ENCODE measurements around the gene SLC25A2. TPM values are rescaled to one million over a fixed set of nuclear protein-coding genes. Genes with fewer than 3 reads are reported as not detected.

SLC25A2 gene
- polyA plus RNA-seq, 1 donor from 2014 or later = not detected

- Histone ChIP-seq H3K4me2 (ENCODE audit: low read length) (no peak within 1 kb of the TSS), H3K9me2 (ENCODE audit: insufficient read depth, low read length) (no peaks in the 10 kb centered on the region), H3K9ac (ENCODE audit: low read length) (no peak within 1 kb of the TSS), H3K27me3 (ENCODE audit: insufficient read depth, low read depth, low read length) (no peaks in the 10 kb centered on the region), H4K20me1 (ENCODE audit: insufficient read depth) (no peaks in the 10 kb centered on the region), H3K27ac (ENCODE audit: low read length) (no peak within 1 kb of the TSS), H3K4me3 (ENCODE audit: low read length) (no peak within 1 kb of the TSS), H3K9me3 (ENCODE audit: low read length) (peaks cover 7% of the 10 kb centered on the region), H3K79me2 (replicated peaks; ENCODE audit: insufficient read depth, low read length) (no peaks in the 10 kb centered on the region), H3F3A (ENCODE audit: insufficient read depth, low read length, poor library complexity, severe bottlenecking) (no peaks in the 10 kb centered on the region), H3K36me3 (ENCODE audit: insufficient read depth, low read length) (no peaks in the 10 kb centered on the region), H2AFZ (ENCODE audit: low read depth, low read length) (no peak within 1 kb of the TSS)
- TF ChIP-seq POLR2AphosphoS5 (IDR thresholded peaks at IDR 0.05) = no peak
- TF ChIP-seq SMC3 (conservative IDR thresholded peaks at IDR 0.05; ENCODE audit: poor library complexity) = no peak
- no peak for TF ChIP-seq EP300 (conservative IDR thresholded peaks at IDR 0.05; ENCODE audit: poor library complexity, severe bottlenecking)
- no peak for TF ChIP-seq EZH2 (IDR thresholded peaks at IDR 0.05; ENCODE audit: borderline replicate concordance, insufficient read depth, low read length, poor library complexity, severe bottlenecking)
- TF ChIP-seq REST (IDR thresholded peaks at IDR 0.05; ENCODE audit: borderline replicate concordance) = no peak
- no peak for TF ChIP-seq MXI1 (conservative IDR thresholded peaks at IDR 0.05; ENCODE audit: poor library complexity, severe bottlenecking)
- no peak for TF ChIP-seq CTCF (IDR thresholded peaks at IDR 0.05; ENCODE audit: poor library complexity, severe bottlenecking)
- TF ChIP-seq RAD21 (conservative IDR thresholded peaks at IDR 0.05) = no peak
- no peak for TF ChIP-seq TAF1 (IDR thresholded peaks at IDR 0.05; ENCODE audit: low read depth)
These were observed 26.6 kb upstream of the SLC25A2 start, which contains the start of gene PCDHGA1 for GRCh38 chr5:141330299-141331080. PCDHGA1 (plus strand) TSS chr5:141330514.

DNA sequence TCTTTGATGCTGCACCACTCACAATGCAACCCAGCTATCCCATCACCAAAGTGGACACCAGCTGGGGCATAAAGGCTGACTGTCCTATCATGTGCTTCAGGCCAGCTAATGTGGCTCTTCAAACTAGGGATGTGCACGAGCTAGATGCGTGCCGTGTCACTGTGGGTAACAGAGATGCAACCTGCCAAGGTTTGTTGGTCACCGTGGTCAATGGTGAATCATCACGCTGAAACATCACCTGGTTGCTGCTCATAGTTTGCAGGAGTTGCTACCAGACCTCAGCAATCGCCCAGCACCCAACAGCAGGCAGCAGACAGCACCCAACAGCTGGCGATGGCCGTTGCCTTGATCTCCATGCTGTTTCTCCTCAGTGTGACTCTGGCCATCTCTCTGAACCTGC, 24.4 kb upstream of the SLC25A2 start:
- no peaks in the 10 kb centered on the region for H3K79me2 ChIP-seq (replicated peaks; ENCODE audit: insufficient read depth, low read length)
- no peaks in the 10 kb centered on the region for H3K9me2 ChIP-seq (ENCODE audit: insufficient read depth, low read length)
- no peaks in the 10 kb centered on the region for H3K27me3 ChIP-seq (ENCODE audit: insufficient read depth, low read depth, low read length)
- TF ChIP-seq EZH2 (IDR thresholded peaks at IDR 0.05; ENCODE audit: borderline replicate concordance, insufficient read depth, low read length, poor library complexity, severe bottlenecking) = no peak
- no peak for TF ChIP-seq POLR2AphosphoS5 (IDR thresholded peaks at IDR 0.05)
- TF ChIP-seq CTCF (IDR thresholded peaks at IDR 0.05; ENCODE audit: poor library complexity, severe bottlenecking) = no peak
- TF ChIP-seq REST (IDR thresholded peaks at IDR 0.05; ENCODE audit: borderline replicate concordance) = no peak
- TF ChIP-seq TAF1 (IDR thresholded peaks at IDR 0.05; ENCODE audit: low read depth) = no peak
- TF ChIP-seq EP300 (conservative IDR thresholded peaks at IDR 0.05; ENCODE audit: poor library complexity, severe bottlenecking) = no peak
- no peak for TF ChIP-seq SMC3 (conservative IDR thresholded peaks at IDR 0.05; ENCODE audit: poor library complexity)
- TF ChIP-seq RAD21 (conservative IDR thresholded peaks at IDR 0.05) = no peak
- TF ChIP-seq MXI1 (conservative IDR thresholded peaks at IDR 0.05; ENCODE audit: poor library complexity, severe bottlenecking) = no peak
- H3K9ac ChIP-seq (ENCODE audit: low read length) = no peak overlapping the region
- peaks cover 7% of the 10 kb centered on the region for H3K9me3 ChIP-seq (ENCODE audit: low read length)
- no peak overlapping the region for H3K4me2 ChIP-seq (ENCODE audit: low read length)
- H3F3A ChIP-seq (ENCODE audit: insufficient read depth, low read length, poor library complexity, severe bottlenecking) = no peaks in the 10 kb centered on the region
- no peak overlapping the region for H3K27ac ChIP-seq (ENCODE audit: low read length)
- no peak overlapping the region for H2AFZ ChIP-seq (ENCODE audit: low read depth, low read length)
- no peak overlapping the region for H3K4me3 ChIP-seq (ENCODE audit: low read length)
- H3K36me3 ChIP-seq (ENCODE audit: insufficient read depth, low read length) = no peaks in the 10 kb centered on the region
- H4K20me1 ChIP-seq (ENCODE audit: insufficient read depth) = no peaks in the 10 kb centered on the region

Data from neural cell (in vitro differentiated cells).